Suprapubic skin (tissue), 3 donors: ENCODE data around the gene QSOX1.

Source experiments
- CTCF ChIP-seq, 2 donors: fragments of 200-600 bp in 1 of 2; fragments of 450-650 bp in 1 of 2; sonication (generic) in 1 of 2; IDR thresholded peaks; one replicate each; pipeline ENCODE4 v1.5.1; 2016 to 2019; ENCODE audit warnings: antibody characterized with exemption in 2 of 2, mild to moderate bottlenecking in 1 of 2, moderate library complexity in 1 of 2
- POLR2A ChIP-seq, 2 donors: fragments of 450-650 bp; IDR thresholded peaks; one replicate each; pipeline ENCODE4 v1.6.1; 2017; ENCODE audit warnings: antibody characterized with exemption in 2 of 2, mild to moderate bottlenecking in 2 of 2, moderate library complexity in 2 of 2

- TF ChIP-seq POLR2A (IDR thresholded peaks at IDR 0.05) (no peak), CTCF (IDR thresholded peaks at IDR 0.05) (no peak)
Measured at GRCh38 chr1:180182643-180183311, 28.1 kb downstream of the QSOX1 start.
